Measurements from ENCODE around the gene SMTNL1. TPM values are rescaled to one million over a fixed set of nuclear protein-coding genes. Genes with fewer than 3 reads are reported as not detected.

The SMTNL1 gene
- total RNA-seq, 1 experiment from 2014 or later, result 0.26 TPM

DNA sequence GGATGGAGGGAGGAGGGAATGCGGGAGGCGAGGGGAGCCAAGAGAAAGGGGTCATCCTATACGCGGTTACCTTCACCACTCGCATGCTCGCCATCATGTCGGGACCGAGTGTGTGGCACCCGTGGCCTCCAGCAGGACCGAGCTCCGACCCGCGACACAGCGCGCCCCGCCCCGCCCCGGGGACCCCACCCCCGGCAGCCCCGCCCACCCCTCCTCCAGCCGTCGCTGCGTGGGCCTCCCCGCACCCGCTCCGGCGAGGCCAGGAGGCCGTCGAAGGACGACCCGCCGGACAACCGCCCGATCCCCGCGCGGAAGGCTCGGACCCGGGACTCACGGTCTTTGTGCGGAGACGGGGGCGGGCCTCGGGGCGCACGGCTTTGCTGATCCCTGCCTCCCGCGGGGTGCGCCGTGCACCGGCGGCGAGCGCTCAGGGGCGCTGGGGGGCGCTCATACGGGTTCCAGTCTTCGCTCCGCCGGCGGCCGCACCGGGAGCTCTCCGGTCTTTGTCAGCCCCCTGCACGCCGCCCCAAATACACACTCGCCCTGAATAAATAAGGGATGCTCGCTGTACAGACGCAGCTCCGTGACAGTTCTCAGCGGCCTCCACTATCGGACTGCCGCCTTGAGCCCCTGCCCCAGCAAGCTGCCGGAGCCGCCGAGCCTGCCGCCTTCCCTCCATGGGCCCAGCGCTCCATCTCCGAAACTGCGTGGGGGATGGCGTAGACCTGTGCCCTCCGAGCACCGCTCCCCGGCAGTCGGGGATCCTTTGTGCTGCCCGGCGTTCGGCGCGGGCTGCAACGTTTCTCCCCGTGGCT lies 30.3 kb downstream of the SMTNL1 start, which contains the start of gene UBE2L6 (continued):
- TF ChIP-seq, protein P1, sequence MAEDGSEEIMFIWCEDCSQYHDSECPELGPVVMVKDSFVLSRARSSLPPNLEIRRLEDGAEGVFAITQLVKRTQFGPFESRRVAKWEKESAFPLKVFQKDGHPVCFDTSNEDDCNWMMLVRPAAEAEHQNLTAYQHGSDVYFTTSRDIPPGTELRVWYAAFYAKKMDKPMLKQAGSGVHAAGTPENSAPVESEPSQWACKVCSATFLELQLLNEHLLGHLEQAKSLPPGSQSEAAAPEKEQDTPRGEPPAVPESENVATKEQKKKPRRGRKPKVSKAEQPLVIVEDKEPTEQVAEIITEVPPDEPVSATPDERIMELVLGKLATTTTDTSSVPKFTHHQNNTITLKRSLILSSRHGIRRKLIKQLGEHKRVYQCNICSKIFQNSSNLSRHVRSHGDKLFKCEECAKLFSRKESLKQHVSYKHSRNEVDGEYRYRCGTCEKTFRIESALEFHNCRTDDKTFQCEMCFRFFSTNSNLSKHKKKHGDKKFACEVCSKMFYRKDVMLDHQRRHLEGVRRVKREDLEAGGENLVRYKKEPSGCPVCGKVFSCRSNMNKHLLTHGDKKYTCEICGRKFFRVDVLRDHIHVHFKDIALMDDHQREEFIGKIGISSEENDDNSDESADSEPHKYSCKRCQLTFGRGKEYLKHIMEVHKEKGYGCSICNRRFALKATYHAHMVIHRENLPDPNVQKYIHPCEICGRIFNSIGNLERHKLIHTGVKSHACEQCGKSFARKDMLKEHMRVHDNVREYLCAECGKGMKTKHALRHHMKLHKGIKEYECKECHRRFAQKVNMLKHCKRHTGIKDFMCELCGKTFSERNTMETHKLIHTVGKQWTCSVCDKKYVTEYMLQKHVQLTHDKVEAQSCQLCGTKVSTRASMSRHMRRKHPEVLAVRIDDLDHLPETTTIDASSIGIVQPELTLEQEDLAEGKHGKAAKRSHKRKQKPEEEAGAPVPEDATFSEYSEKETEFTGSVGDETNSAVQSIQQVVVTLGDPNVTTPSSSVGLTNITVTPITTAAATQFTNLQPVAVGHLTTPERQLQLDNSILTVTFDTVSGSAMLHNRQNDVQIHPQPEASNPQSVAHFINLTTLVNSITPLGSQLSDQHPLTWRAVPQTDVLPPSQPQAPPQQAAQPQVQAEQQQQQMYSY (CRISPR knock-in tag; IDR thresholded peaks at IDR 0.05), result no peak
- TF ChIP-seq JAZF1 (CRISPR knock-in tag; IDR thresholded peaks at IDR 0.05), result no peak
- TF ChIP-seq ZNF317 (CRISPR knock-in tag; IDR thresholded peaks at IDR 0.05; ENCODE audit: borderline replicate concordance, low read depth), result 0 out of 2 replicates have a peak, but pooled peaks have one; percentile 9
- no peak for TF ChIP-seq GTF2I (CRISPR knock-in tag; conservative IDR thresholded peaks at IDR 0.05)
- no peak for TF ChIP-seq IRF2 (CRISPR knock-in tag; IDR thresholded peaks at IDR 0.05; ENCODE audit: borderline replicate concordance, low read depth)
- TF ChIP-seq GRHL2 (CRISPR knock-in tag; IDR thresholded peaks at IDR 0.05; ENCODE audit: insufficient replicate concordance, severe bottlenecking), result no peak
- peak; percentile 73 for TF ChIP-seq MYBL2 (CRISPR knock-in tag; IDR thresholded peaks at IDR 0.05)
- no peak for TF ChIP-seq RELA (CRISPR knock-in tag; IDR thresholded peaks at IDR 0.05; ENCODE audit: borderline replicate concordance)
- TF ChIP-seq, protein P2, sequence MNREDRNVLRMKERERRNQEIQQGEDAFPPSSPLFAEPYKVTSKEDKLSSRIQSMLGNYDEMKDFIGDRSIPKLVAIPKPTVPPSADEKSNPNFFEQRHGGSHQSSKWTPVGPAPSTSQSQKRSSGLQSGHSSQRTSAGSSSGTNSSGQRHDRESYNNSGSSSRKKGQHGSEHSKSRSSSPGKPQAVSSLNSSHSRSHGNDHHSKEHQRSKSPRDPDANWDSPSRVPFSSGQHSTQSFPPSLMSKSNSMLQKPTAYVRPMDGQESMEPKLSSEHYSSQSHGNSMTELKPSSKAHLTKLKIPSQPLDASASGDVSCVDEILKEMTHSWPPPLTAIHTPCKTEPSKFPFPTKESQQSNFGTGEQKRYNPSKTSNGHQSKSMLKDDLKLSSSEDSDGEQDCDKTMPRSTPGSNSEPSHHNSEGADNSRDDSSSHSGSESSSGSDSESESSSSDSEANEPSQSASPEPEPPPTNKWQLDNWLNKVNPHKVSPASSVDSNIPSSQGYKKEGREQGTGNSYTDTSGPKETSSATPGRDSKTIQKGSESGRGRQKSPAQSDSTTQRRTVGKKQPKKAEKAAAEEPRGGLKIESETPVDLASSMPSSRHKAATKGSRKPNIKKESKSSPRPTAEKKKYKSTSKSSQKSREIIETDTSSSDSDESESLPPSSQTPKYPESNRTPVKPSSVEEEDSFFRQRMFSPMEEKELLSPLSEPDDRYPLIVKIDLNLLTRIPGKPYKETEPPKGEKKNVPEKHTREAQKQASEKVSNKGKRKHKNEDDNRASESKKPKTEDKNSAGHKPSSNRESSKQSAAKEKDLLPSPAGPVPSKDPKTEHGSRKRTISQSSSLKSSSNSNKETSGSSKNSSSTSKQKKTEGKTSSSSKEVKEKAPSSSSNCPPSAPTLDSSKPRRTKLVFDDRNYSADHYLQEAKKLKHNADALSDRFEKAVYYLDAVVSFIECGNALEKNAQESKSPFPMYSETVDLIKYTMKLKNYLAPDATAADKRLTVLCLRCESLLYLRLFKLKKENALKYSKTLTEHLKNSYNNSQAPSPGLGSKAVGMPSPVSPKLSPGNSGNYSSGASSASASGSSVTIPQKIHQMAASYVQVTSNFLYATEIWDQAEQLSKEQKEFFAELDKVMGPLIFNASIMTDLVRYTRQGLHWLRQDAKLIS (CRISPR knock-in tag; IDR thresholded peaks at IDR 0.05; ENCODE audit: borderline replicate concordance), result no peak
- TF ChIP-seq KAT7 (CRISPR knock-in tag; IDR thresholded peaks at IDR 0.05; ENCODE audit: borderline replicate concordance), result peak; percentile 72; the same call in 1 of the 2 replicates
- peak; percentile 49 for TF ChIP-seq ZNF423 (CRISPR knock-in tag; IDR thresholded peaks at IDR 0.05)
- peak; percentile 82; the same call in 1 of the 2 replicates for TF ChIP-seq FOXP1 (CRISPR knock-in tag; IDR thresholded peaks at IDR 0.05; ENCODE audit: borderline replicate concordance)
- TF ChIP-seq PRRX2 (CRISPR knock-in tag; IDR thresholded peaks at IDR 0.05), result no peak

DNA sequence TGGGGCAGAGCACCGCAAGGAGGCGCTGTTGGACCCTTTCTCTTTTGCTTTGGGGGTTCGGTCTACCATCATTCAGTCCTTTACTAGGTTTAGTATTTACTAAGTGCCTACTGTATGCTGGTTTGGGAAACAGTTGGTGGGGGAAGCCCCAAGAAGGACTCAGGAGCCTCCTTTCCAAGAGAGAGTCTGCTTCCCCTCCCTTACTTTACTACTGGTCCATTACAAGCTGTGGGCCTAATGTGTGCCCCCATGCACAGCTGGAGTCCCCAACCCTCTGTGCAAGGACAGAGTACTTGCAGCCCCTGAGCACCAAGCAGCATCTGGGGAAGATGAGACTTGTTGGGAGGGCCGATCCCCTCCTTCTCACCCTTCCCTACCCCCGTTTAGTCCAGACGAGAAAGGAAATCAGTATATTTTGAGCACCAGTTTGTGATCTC lies 31.0 kb downstream of the SMTNL1 start:
- ATAC-seq (peak; percentile 16), DNase-seq (ENCODE audit: low spot score) (no peak)
- peaks cover 7% of the 10 kb centered on the region for H3K27me3 Mint-ChIP-seq (ENCODE audit: low read depth)
- no peaks in the 10 kb centered on the region for H3K36me3 Mint-ChIP-seq
- ChIA-PET POLR2A (interaction anchor here (1.0 to 4.6 kb wide), 9 partner anchors 21 to 101 kb away, joined by 3 to 43 read pairs (median 5); partner anchors contain the start of genes SERPING1 and YPEL4), CTCF (interaction anchor here (0.5 to 9.3 kb wide), 27 partner anchors 14 to 223 kb away, joined by 3 to 363 read pairs (median 4); partner anchors contain the start of genes RTN4RL2, SERPING1 and YPEL4)
- H3K9me3 Mint-ChIP-seq, result no peaks in the 10 kb centered on the region
- H3K4me3 Mint-ChIP-seq, result peak overlapping the region; percentile 95
- H3K27ac Mint-ChIP-seq, result peak overlapping the region; percentile 89
- peaks cover 28% of the 10 kb centered on the region for H3K4me1 Mint-ChIP-seq
- TF ChIP-seq, protein P3, sequence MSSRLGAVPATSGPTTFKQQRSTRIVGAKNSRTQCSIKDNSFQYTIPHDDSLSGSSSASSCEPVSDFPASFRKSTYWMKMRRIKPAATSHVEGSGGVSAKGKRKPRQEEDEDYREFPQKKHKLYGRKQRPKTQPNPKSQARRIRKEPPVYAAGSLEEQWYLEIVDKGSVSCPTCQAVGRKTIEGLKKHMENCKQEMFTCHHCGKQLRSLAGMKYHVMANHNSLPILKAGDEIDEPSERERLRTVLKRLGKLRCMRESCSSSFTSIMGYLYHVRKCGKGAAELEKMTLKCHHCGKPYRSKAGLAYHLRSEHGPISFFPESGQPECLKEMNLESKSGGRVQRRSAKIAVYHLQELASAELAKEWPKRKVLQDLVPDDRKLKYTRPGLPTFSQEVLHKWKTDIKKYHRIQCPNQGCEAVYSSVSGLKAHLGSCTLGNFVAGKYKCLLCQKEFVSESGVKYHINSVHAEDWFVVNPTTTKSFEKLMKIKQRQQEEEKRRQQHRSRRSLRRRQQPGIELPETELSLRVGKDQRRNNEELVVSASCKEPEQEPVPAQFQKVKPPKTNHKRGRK (CRISPR knock-in tag; IDR thresholded peaks at IDR 0.05; ENCODE audit: borderline replicate concordance), result no peak
- peak; percentile 31 for TF ChIP-seq GTF2I (CRISPR knock-in tag; conservative IDR thresholded peaks at IDR 0.05)
- no peak for TF ChIP-seq FOXK1 (CRISPR knock-in tag; IDR thresholded peaks at IDR 0.05)
- TF ChIP-seq, protein P4, sequence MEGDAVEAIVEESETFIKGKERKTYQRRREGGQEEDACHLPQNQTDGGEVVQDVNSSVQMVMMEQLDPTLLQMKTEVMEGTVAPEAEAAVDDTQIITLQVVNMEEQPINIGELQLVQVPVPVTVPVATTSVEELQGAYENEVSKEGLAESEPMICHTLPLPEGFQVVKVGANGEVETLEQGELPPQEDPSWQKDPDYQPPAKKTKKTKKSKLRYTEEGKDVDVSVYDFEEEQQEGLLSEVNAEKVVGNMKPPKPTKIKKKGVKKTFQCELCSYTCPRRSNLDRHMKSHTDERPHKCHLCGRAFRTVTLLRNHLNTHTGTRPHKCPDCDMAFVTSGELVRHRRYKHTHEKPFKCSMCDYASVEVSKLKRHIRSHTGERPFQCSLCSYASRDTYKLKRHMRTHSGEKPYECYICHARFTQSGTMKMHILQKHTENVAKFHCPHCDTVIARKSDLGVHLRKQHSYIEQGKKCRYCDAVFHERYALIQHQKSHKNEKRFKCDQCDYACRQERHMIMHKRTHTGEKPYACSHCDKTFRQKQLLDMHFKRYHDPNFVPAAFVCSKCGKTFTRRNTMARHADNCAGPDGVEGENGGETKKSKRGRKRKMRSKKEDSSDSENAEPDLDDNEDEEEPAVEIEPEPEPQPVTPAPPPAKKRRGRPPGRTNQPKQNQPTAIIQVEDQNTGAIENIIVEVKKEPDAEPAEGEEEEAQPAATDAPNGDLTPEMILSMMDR (IDR thresholded peaks at IDR 0.05), result peak; percentile 97
- TF ChIP-seq, protein P5, sequence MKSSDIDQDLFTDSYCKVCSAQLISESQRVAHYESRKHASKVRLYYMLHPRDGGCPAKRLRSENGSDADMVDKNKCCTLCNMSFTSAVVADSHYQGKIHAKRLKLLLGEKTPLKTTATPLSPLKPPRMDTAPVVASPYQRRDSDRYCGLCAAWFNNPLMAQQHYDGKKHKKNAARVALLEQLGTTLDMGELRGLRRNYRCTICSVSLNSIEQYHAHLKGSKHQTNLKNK (CRISPR knock-in tag; IDR thresholded peaks at IDR 0.05), result no peak
- no peak for TF ChIP-seq TEAD1 (CRISPR knock-in tag; IDR thresholded peaks at IDR 0.05)
- 0 out of 2 replicates have a peak, but pooled peaks have one; percentile 3 for TF ChIP-seq ZNF317 (CRISPR knock-in tag; IDR thresholded peaks at IDR 0.05; ENCODE audit: borderline replicate concordance, low read depth)
- TF ChIP-seq, protein P6, sequence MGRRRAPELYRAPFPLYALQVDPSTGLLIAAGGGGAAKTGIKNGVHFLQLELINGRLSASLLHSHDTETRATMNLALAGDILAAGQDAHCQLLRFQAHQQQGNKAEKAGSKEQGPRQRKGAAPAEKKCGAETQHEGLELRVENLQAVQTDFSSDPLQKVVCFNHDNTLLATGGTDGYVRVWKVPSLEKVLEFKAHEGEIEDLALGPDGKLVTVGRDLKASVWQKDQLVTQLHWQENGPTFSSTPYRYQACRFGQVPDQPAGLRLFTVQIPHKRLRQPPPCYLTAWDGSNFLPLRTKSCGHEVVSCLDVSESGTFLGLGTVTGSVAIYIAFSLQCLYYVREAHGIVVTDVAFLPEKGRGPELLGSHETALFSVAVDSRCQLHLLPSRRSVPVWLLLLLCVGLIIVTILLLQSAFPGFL (CRISPR knock-in tag; IDR thresholded peaks at IDR 0.05; ENCODE audit: borderline replicate concordance), result no peak
- no peak for TF ChIP-seq GABPB1 (CRISPR knock-in tag; IDR thresholded peaks at IDR 0.05)
- TF ChIP-seq, protein P7, sequence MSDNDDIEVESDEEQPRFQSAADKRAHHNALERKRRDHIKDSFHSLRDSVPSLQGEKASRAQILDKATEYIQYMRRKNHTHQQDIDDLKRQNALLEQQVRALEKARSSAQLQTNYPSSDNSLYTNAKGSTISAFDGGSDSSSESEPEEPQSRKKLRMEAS (CRISPR knock-in tag; IDR thresholded peaks at IDR 0.05), result peak; percentile 39; the same call in 1 of the 2 replicates

All from WTC11 (cell line).